Measurements from ENCODE around the gene TNNI3. TPM values are rescaled to one million over a fixed set of nuclear protein-coding genes. Genes with fewer than 3 reads are reported as not detected.
"Not testable (repeated sequence)": the region's sequence is repeated elsewhere in the genome, so short reads cannot be mapped to it uniquely, and the experiment has no call there.

TNNI3 gene
- total RNA-seq, 1 experiment from 2014 or later: not detected

DNA sequence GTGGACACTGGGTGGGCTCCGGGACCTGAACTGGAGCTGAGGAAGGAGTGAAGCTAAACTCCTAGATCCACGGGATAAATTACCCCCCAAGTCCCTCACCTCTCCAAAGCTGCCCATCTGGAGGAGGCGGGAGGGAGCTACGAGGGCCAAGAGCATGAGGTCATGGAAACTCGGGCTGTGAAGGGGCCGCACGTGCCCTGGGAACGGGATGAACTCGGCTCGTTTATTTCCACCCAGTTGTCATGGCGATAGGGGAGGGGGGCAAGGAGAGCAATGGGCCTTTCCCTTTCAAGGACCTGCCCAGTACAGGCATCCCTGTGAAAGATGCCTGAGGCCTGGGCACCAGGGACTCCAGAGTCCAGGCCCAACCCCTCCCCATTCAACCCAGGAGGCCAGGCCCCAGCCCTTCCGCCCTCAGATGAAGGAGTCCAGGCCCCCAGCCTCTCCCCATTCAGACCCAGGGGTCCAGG lies 43.9 kb downstream of the TNNI3 start:
- DNase-seq (ENCODE audit: low spot score): peak; percentile 88

DNA sequence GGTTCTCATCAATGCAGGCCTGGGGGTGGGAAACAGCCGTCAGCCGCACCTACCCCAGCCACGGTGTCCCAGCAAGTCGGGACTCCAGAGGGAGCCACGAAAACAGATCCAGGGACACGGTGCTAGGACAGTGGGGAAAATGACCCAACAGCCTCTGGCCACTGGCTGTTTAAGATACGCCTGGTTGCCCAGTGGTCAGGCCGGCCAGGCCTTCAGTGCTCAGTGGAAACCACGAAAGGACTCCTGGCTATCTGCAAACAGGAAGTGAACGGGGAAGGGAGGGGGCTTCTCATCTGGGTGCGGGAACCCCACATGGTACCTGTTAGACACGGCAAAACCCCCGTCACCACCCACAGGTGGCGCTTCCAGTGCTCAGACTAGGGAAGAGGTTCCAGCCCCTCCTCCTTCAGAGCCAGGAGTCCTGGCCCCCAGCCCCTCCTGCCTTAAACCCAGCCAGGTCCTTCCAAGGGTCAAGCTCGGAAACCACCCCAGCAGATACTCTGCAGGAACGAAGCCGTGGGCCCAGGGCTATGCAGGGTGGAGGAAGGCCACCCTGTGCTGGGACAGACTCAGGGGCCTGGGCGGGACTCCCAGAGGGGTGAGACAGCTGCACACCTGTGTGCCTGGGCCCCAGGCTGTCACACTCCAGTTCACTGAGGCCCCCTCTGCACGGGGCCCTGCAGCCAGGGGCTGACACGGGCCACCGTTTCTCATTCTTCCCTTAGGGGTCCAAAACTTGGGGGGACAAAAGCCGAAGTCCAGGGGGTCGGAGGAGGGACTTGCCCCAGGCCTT lies 44.6 kb downstream of the TNNI3 start:
- peak; percentile 44 for DNase-seq (ENCODE audit: low spot score)

DNA sequence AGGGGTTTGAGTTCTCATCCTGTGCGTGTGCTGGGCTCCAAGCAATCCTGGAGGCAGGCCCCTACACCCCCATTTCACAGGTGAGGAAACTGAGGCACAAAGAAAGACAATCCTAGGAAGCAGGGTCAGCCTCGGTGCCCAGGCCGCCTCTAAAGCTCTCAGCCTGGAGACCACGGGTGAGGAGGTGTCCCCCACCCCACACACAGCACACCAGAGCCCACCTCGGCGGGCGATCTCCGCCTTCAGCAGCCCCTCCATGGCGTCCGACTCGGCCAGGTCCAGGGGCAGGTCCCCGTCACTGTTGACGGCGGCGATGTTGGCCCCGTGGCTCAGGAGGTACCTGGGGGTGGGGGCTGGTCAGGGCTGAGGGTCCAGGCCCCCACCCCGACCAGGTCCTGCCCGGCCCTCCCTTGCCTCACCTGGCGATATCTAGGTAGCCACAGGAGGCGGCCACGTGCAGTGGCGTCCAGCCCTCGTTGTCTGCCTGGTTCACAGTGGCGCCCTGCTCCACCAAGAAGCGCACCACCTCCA lies 45.2 kb downstream of the TNNI3 start:
- DNase-seq (ENCODE audit: low spot score): no peak

DNA sequence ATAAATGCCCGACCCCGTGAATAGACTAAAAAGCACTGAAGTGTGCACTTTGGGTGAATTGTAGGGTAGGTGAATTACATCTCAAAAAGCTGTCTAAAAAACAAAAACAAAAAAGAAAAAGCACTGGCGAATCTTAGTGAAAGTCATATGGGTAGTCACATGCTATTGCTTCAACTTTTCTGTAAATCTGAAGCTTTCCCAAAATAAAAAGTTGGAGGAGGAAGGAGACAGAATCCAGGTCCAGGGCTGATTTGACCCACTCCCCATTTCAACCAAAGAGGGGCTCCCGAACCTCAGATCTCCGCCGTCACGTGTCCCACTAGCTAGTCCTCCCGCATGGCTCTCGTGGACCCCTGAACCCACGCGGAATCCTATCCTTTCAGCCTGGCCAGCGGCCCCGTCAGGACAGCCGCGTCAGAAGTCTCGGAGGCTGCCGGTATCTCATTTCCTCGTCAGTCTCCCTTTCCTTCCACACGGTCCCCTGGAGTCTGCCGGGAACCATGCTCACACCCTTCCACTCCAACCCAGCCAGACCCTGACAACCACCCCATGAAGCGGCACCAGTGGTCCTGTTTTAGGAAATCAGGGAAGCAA lies 46.2 kb downstream of the TNNI3 start:
- no peak for DNase-seq (ENCODE audit: low spot score)

DNA sequence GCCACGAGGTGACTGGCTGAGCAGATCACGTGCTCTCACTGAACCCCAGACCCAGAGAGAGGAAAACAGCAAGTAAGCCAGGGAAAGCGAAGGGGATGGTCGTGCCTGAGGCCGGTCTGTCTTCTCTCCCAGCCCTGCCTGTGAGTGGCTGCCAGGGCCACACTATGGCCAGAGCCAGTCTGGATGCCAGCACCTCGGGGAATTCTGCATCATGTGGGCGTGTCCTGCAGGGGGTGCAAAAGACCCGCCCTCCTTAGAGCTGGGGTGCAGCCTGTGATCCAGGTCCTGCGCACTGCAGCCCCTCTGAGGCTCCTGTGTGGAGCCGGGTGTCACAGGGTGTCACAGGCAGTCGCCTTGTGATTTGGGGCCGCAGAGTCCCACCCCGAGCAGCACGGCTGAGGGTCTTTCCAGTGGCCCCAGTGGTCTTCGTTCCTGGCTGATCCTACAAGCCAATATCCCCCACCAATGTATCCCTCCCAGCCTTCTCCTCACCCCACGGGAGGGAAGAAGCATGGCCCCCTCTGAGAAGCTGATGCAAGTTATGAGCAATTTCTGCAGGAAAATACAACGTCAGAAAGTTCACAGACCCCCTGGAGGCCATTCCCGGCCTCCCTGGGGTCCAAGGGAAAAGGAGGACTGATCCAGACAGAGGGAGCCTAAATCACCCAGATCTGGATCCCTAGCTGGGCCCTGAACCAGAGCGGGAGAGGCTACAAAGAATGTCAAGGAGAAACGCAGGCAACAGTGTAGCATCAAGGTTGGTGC lies 47.8 kb downstream of the TNNI3 start:
- DNase-seq (ENCODE audit: low spot score): no peak

DNA sequence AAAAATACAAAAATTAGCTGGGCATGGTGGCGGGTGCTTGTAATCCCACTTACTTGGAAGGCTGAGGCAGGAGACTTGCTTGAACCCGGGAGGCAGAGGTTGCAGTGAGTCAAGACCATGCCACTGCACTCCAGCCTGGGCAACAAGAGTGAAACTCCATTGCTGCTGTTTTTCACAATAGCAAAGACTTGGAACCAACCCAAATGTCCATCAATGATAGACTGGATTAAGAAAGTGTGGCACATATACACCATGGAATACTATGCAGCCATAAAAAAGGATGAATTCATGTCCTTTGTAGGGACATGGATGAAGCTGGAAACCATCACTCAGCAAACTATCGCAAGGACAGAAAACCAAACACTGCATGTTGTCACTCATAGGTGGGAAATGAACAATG lies 50.3 kb downstream of the TNNI3 start:
- DNase-seq (ENCODE audit: low spot score): not testable (repeated sequence)

DNA sequence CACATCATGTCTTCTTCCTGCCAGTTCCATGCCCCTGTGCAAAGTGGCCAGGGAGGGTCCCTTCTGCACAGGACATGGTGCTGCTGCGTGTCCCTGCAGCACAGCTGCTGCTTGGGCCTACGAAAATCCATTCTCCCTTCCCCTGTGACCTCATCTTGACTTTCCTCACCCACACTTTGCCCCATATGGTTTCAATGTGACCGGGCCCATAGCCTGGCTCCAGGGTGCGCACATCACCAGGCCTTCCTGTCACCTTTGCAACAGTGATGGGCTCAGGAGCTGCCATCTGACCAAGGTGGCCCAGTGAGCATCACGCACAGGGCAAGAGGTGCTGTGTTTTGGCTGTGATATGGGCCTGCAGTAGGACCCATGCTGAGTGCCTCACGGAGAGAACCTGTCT lies 50.9 kb downstream of the TNNI3 start:
- no peak for DNase-seq (ENCODE audit: low spot score)

DNA sequence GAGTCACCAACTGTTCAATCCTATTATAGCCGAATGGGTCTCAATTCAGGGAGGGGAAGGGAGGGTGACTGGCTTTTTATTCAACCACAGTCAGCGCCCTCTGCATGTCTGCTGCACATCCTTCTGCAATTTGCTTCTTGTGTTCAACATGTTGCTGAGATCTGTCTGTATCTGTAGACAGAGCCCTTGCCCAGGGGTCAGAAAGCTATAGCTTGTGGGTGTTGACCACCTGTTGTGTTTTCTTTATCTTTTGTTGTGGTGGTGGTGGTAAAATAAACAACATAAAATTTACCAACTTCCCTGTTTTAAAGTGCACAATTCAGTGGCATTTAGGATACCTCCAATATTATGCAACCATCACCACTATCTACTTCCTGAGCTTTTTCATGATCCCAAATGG lies 52.3 kb downstream of the TNNI3 start:
- no peak for DNase-seq (ENCODE audit: low spot score)

DNA sequence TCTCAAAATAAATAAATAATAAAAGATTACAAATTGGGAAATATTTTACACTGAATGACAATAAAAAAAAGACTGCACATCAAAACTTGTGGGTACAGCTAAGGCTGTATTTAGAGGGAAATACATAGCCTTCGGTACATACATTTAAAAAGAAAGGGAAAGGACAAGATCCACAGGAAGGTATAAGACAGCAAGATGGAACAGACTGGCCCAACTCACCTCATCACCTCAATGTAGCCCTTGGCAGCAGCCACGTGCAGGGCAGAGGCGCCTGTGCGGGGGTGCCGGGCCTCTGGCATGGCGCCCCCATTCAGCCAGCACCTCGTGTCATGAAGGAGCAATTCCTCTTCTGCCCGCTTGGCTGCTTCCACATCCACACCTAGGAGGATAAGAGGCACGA lies 54.3 kb downstream of the TNNI3 start:
- DNase-seq (ENCODE audit: low spot score): no peak

Other genes with a start within 250 kb of the TNNI3 start
- not detected in 2 replicates for gene NLRP7, start 210.2 kb downstream of the TNNI3 start, total RNA-seq (2014; rRNA removed; shearing (Covaris generic))
- gene NLRP2, start 191.4 kb downstream of the TNNI3 start, total RNA-seq (2014; rRNA removed; shearing (Covaris generic)): not detected in 2 replicates
- 0.07 and 0.48 TPM in 2 replicates for gene GP6, start 119.5 kb downstream of the TNNI3 start, total RNA-seq (2014; rRNA removed; shearing (Covaris generic))
- gene RDH13, start 94.6 kb downstream of the TNNI3 start, total RNA-seq (2014; rRNA removed; shearing (Covaris generic)): 10.0 and 11.2 TPM in 2 replicates
- 4.0 and 9.8 TPM in 2 replicates for gene EPS8L1, start 81.9 kb downstream of the TNNI3 start, total RNA-seq (2014; rRNA removed; shearing (Covaris generic))
- 85.7 and 87.4 TPM in 2 replicates for gene PPP1R12C, start 40.1 kb downstream of the TNNI3 start, total RNA-seq (2014; rRNA removed; shearing (Covaris generic))
- gene TNNT1, start 8.5 kb downstream of the TNNI3 start, total RNA-seq (2014; rRNA removed; shearing (Covaris generic)): 467 and 500 TPM in 2 replicates
- gene DNAAF3, start 8.9 kb upstream of the TNNI3 start, total RNA-seq (2014; rRNA removed; shearing (Covaris generic)): 10.6 and 15.6 TPM in 2 replicates
- gene SYT5, start 22.6 kb upstream of the TNNI3 start, total RNA-seq (2014; rRNA removed; shearing (Covaris generic)): 0.09 and 1.8 TPM in 2 replicates
- 12.3 and 18.4 TPM in 2 replicates for gene PTPRH, start 51.8 kb upstream of the TNNI3 start, total RNA-seq (2014; rRNA removed; shearing (Covaris generic))
- gene TMEM86B, start 71.0 kb upstream of the TNNI3 start, total RNA-seq (2014; rRNA removed; shearing (Covaris generic)): 1.6 and 3.4 TPM in 2 replicates
- gene PPP6R1, start 101.3 kb upstream of the TNNI3 start, total RNA-seq (2014; rRNA removed; shearing (Covaris generic)): 73.6 and 80.1 TPM in 2 replicates
- 88.0 and 108 TPM in 2 replicates for gene HSPBP1, start 122.4 kb upstream of the TNNI3 start, total RNA-seq (2014; rRNA removed; shearing (Covaris generic))
- gene BRSK1, start 126.3 kb upstream of the TNNI3 start, total RNA-seq (2014; rRNA removed; shearing (Covaris generic)): 11.6 and 12.8 TPM in 2 replicates
- gene TMEM150B, start 167.6 kb upstream of the TNNI3 start, total RNA-seq (2014; rRNA removed; shearing (Covaris generic)): not detected in 2 replicates
- 19.1 and 19.8 TPM in 2 replicates for gene KMT5C, start 182.1 kb upstream of the TNNI3 start, total RNA-seq (2014; rRNA removed; shearing (Covaris generic))
- gene COX6B2, start 197.0 kb upstream of the TNNI3 start, total RNA-seq (2014; rRNA removed; shearing (Covaris generic)): 0.28 TPM in 1 of 2 replicates, not detected in the other
- not detected in 2 replicates for gene GARIN5B, start 205.5 kb upstream of the TNNI3 start, total RNA-seq (2014; rRNA removed; shearing (Covaris generic))
- 8.4 and 9.4 TPM in 2 replicates for gene IL11, start 212.7 kb upstream of the TNNI3 start, total RNA-seq (2014; rRNA removed; shearing (Covaris generic))
- not detected in 2 replicates for gene TMEM190, start 219.1 kb upstream of the TNNI3 start, total RNA-seq (2014; rRNA removed; shearing (Covaris generic))
- gene TMEM238, start 226.6 kb upstream of the TNNI3 start, total RNA-seq (2014; rRNA removed; shearing (Covaris generic)): 1.2 TPM in 1 of 2 replicates, not detected in the other
- gene RPL28, start 228.2 kb upstream of the TNNI3 start, total RNA-seq (2014; rRNA removed; shearing (Covaris generic)): 453 and 647 TPM in 2 replicates